Keratinocyte (primary cell): ENCODE measurements around the gene SRD5A2. TPM values are rescaled to one million over a fixed set of nuclear protein-coding genes. Genes with fewer than 3 reads are reported as not detected.

Experiments
- DNase-seq: peaks from one replicate; pipeline ENCODE4 v3.0.0-alpha.2; 2011; ENCODE audit warnings: low read depth, missing footprints, low spot score
- FAIRE-seq: peaks from 2 replicates; lab custom pipeline; 2011; peaks lifted over from hg19 to GRCh38; lab: Jason Lieb, UNC
- H2AFZ ChIP-seq: 2 replicates; pipeline ENCODE4 v1.6.0; 2012; ENCODE audit warnings: low read length, control low read depth, inconsistent platforms; ENCODE audit not compliant: control insufficient read depth
- H3K27ac ChIP-seq: 2 replicates; pipeline ENCODE4 v1.5.1; 2011; ENCODE audit warnings: low read length; ENCODE audit not compliant: control insufficient read depth, insufficient read depth
- H3K27me3 ChIP-seq: 3 replicates; pipeline ENCODE4 v1.6.0; 2011; ENCODE audit warnings: low read length; ENCODE audit not compliant: control insufficient read depth, insufficient read depth; ENCODE audit errors: extremely low read depth
- H3K36me3 ChIP-seq, 2 experiments: 2 replicates in 1 of 2; 3 replicates in 1 of 2; pipeline ENCODE4 v1.5.1; 2011; ENCODE audit warnings: low read length in 2 of 2, mild to moderate bottlenecking in 1 of 2; ENCODE audit not compliant: control insufficient read depth in 2 of 2, insufficient read depth in 2 of 2; ENCODE audit errors: extremely low read depth in 1 of 2
- H3K4me1 ChIP-seq: 3 replicates; pipeline ENCODE4 v1.5.1; 2011; ENCODE audit warnings: low read length; ENCODE audit not compliant: control insufficient read depth, insufficient read depth; ENCODE audit errors: extremely low read depth
- H3K4me2 ChIP-seq: 3 replicates; pipeline ENCODE4 v1.6.0; 2011; ENCODE audit warnings: low read depth, low read length; ENCODE audit not compliant: control insufficient read depth, insufficient read depth; ENCODE audit errors: extremely low read depth
- H3K4me3 ChIP-seq, 3 experiments: fragments of 200-600 bp in 1 of 3; sonication (generic) in 1 of 3; 2 replicates in 2 of 3; 3 replicates in 1 of 3; pipeline ENCODE4 v1.5.1; 2011 to 2016; ENCODE audit warnings: low read length in 3 of 3, mild to moderate bottlenecking in 3 of 3, control low read depth in 2 of 3, inconsistent platforms in 1 of 3, low read depth in 1 of 3, mixed read lengths in 1 of 3, mixed run types in 1 of 3, moderate library complexity in 1 of 3; ENCODE audit not compliant: control insufficient read depth in 2 of 3, insufficient read depth in 2 of 3; ENCODE audit errors: extremely low read depth in 1 of 3
- H3K79me2 ChIP-seq: 2 replicates; pipeline ENCODE4 v1.6.0; 2012; ENCODE audit warnings: low read length; ENCODE audit not compliant: control insufficient read depth, insufficient read depth
- H3K9ac ChIP-seq: 3 replicates; pipeline ENCODE4 v1.6.0; 2011; ENCODE audit warnings: low read length; ENCODE audit not compliant: control insufficient read depth, insufficient read depth; ENCODE audit errors: extremely low read depth
- H3K9me1 ChIP-seq: 3 replicates; pipeline ENCODE4 v1.6.0; 2011; ENCODE audit warnings: low read length; ENCODE audit not compliant: control insufficient read depth, insufficient read depth; ENCODE audit errors: extremely low read depth
- H3K9me3 ChIP-seq: 2 replicates; pipeline ENCODE4 v1.5.1; 2012; ENCODE audit warnings: low read depth, low read length; ENCODE audit not compliant: control insufficient read depth
- H4K20me1 ChIP-seq: 3 replicates; pipeline ENCODE4 v1.6.0; 2011; ENCODE audit warnings: low read length; ENCODE audit not compliant: control insufficient read depth, insufficient read depth; ENCODE audit errors: extremely low read depth
- CTCF ChIP-seq, 3 experiments: IDR thresholded peaks in 1 of 3; conservative IDR thresholded peaks in 1 of 3; optimal IDR thresholded peaks in 1 of 3; 2 replicates in 2 of 3; 3 replicates in 1 of 3; pipeline versions ENCODE3 to v1.5.1; 2011; ENCODE audit warnings: low read length in 3 of 3, mild to moderate bottlenecking in 3 of 3, moderate library complexity in 2 of 3, control low read depth in 1 of 3, inconsistent platforms in 1 of 3; ENCODE audit not compliant: insufficient read depth in 2 of 3; ENCODE audit errors: extremely low read depth in 1 of 3
- EZH2 ChIP-seq: IDR thresholded peaks from one replicate; pipeline ENCODE4 v1.6.1; 2012; ENCODE audit warnings: inconsistent platforms, mild to moderate bottlenecking, low read length, moderate library complexity
- dilution Hi-C: fragments of 300-500 bp; cut with MboI; formaldehyde crosslinking; loops from one replicate; pipeline ENCODE4 v1.7.0; 2020; ENCODE audit warnings: low sequenced_read_pairs; ENCODE audit not compliant: extremely low pct_ligation_motif_present
- polyA plus RNA-seq, 5 experiments: library from polyadenylated mRNA; depleted of rRNA in 3 of 5; stranded (reverse) in 3 of 5; stranded (forward) in 1 of 5; unstranded in 1 of 5; fragments of >200 nt; gene quantifications; 1 replicate in 1 of 5; 2 replicates in 3 of 5; 3 replicates in 1 of 5; pipeline versions ENCODE4 v1.2.1 to v1.2.3, GENCODE V29; 2011 to 2012; ENCODE audit warnings: missing spikeins in 2 of 5, low read depth in 1 of 5, low replicate concordance in 1 of 5

SRD5A2 gene
- polyA plus RNA-seq, 1 donor (not counting 4 experiments of a cell fraction or from before 2014, with no cell fraction given) = 0.04 TPM

- Histone ChIP-seq H3K9ac (no peak overlapping the region), H3K4me3 (no peak overlapping the region), H3K79me2 (no peaks in the 10 kb centered on the region), H3K36me3 (no peaks in the 10 kb centered on the region), H3K27me3 (no peaks in the 10 kb centered on the region), H3K27ac (no peak overlapping the region), H3K4me2 (no peak overlapping the region), H3K4me1 (peaks cover 3% of the 10 kb centered on the region), H2AFZ (no peak overlapping the region), H3K9me3 (no peaks in the 10 kb centered on the region), H3K9me1 (no peaks in the 10 kb centered on the region), H4K20me1 (no peaks in the 10 kb centered on the region)
- peak; percentile 67 for FAIRE-seq
- DNase-seq = no peak
- no peak for TF ChIP-seq CTCF (optimal IDR thresholded peaks at IDR 0.05 in 1 of 3, IDR thresholded peaks at IDR 0.05 in 1 of 3, conservative IDR thresholded peaks at IDR 0.05 in 1 of 3; ENCODE audit: extremely low read depth in 1 of 3, insufficient read depth in 2 of 3, low read length in 3 of 3)
- no peak for TF ChIP-seq EZH2
- dilution Hi-C loops = no loop called here
These were observed 46.1 kb downstream of the SRD5A2 start for GRCh38 chr2:31534636-31535035.

DNA sequence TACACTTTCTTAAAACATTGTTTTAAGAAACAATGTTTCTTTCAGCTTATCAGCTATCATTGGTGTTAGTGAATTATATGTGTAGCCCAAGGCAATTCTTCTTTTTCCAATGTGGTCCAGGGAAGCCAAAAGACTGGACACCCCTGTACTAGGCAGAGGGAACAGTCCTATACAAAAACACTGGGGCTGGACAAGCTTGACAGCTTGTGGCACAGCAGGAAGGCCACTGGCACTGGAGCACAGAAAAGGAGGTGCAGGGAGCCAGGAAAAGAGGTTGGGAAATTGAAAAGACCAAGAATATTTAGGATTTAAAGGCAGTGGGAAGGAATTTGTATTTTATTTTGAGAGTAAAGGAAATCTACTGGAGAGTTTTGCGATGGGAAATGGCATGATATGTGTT lies 47.7 kb downstream of the SRD5A2 start:
- TF ChIP-seq CTCF (optimal IDR thresholded peaks at IDR 0.05 in 1 of 3, IDR thresholded peaks at IDR 0.05 in 1 of 3, conservative IDR thresholded peaks at IDR 0.05 in 1 of 3; ENCODE audit: extremely low read depth in 1 of 3, insufficient read depth in 2 of 3, low read length in 3 of 3) (no peak), EZH2 (no peak)
- Histone ChIP-seq H3K27ac (no peak overlapping the region), H3K4me1 (peaks cover 3% of the 10 kb centered on the region), H3K9me3 (no peaks in the 10 kb centered on the region), H3K36me3 (no peaks in the 10 kb centered on the region), H3K4me3 (no peak overlapping the region), H3K9me1 (no peaks in the 10 kb centered on the region), H3K4me2 (no peak overlapping the region), H4K20me1 (no peaks in the 10 kb centered on the region), H3K9ac (no peak overlapping the region), H3K79me2 (no peaks in the 10 kb centered on the region), H2AFZ (no peak overlapping the region), H3K27me3 (no peaks in the 10 kb centered on the region)
- dilution Hi-C loops = no loop called here
- no peak for FAIRE-seq
- DNase-seq = no peak
